ENCODE measurements around the gene GALE. TPM values are rescaled to one million over a fixed set of nuclear protein-coding genes. Genes with fewer than 3 reads are reported as not detected.
"Not testable (repeated sequence)": the region's sequence is repeated elsewhere in the genome, so short reads cannot be mapped to it uniquely, and the experiment has no call there.

The GALE gene
- total RNA-seq, 1 donor from 2014 or later = 61.6 TPM

GRCh38 chr1:23792151-23792945 is 8.2 kb downstream of the GALE start:
- ATAC-seq = no peak

DNA sequence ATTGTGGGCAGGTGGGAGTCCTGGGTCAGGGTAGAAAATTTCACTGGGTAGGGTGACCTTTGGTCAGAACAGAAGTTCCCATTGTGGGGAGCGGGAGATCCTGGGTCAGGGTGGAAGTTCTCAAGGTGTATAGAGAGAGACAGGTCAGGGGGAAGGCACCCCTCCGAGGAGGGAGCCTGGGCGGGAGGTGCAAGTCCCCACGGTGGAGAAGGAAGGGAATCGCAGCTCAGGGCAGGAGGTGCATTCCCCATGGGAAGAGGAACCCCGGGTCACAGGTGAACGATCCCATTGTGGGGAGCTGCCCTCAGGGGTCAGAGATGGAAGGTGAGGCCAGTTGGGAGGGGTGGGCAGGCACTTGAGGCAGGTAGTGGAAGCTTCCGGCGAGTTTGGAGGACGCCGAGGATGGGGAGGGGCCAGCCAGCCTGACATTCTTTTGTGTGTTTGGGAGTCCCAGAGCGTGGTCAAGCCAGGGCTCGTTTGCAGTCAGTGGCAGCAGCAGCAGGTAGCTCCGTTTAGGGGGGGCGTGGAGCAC is 9.0 kb downstream of the GALE start:
- ATAC-seq = peak; percentile 23

DNA sequence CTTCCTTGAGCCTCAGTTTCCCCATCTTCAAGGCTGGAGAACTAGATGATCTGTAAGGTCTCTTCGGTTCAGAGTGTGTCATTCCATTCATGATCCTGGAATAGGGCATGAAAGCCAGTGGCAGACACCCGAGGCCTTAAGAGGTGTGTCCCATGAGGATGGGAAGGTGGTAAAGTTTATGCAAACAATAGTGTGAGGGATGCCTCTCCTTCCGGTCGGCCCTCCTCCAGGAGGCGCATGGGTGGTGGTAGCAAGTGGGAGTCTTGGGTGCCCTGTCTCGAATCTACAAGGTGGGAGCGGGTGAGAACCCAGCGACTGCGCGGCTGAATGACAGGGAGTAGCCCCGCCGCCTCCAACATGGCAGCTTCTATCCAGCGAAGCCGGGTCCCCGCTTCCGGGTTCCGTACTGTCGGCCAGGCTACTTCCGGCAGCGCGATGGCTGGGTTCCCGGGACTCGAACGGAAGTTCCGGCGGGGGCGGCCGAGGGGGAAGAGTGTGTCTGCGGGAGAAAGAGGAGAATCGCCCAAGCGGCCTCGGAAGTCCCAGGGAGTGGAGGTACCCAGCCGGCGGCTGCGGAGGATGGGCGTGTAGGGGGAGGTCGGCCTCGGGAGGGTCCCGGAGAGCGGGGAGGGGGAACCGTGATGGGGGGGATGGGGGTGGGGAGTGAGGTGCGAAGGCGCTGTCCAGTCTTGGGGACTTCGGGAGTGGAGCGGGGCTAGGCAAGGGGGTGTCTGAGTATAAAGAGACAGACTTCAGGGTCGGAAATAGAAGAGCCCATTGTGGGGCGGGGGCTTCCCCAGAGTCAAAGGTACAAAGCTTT is 9.6 kb downstream of the GALE start, which contains the start of gene LYPLA2:
LYPLA2 (plus strand) TSS at position 450 of the 820 bp plus-strand sequence. CDS start 1,538 bp downstream, outside the sequence.
- peak; percentile 74 for ATAC-seq

DNA sequence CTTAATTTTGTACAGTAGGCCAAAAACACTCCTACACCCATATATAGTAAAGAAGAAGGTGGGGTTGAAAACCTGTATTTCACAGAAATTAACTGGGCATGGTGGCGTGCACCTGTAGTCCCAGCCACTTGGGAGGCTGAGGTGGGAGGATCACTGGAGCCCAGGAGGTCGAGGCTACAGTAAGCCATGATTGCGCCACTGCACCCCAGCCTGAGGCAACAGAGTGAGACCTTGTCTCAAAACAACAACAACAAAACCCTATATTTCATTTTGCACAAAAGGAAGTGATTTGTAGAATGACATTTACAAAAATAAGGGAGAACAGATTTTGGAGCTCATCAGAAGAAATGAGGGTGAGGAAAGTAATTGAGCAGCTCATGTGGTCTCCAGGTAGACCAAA is 11.9 kb downstream of the GALE start:
- no peak for ATAC-seq

- ATAC-seq = no peak
Measured at GRCh38 chr1:23787701-23788100, 12.9 kb downstream of the GALE start.

- ATAC-seq = no peak
Measured at GRCh38 chr1:23784846-23785245, 15.7 kb downstream of the GALE start.

DNA sequence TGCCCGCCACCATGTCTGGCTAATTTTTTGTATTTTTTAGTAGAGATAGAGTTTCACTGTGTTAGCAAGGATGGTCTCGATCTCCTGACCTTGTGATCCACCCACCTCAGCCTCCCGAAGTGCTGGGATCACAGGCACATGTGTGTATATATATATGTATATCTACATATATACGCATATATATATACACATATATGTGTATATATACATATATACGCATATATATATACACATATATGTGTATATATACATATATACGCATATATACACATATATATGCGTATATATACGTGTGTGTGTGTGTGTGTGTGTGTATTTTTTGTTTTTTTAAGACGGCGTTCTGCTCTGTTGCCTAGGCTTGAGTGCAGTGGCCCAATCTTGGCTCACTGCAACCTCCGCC is 17.4 kb downstream of the GALE start:
- ATAC-seq = not testable (repeated sequence)

DNA sequence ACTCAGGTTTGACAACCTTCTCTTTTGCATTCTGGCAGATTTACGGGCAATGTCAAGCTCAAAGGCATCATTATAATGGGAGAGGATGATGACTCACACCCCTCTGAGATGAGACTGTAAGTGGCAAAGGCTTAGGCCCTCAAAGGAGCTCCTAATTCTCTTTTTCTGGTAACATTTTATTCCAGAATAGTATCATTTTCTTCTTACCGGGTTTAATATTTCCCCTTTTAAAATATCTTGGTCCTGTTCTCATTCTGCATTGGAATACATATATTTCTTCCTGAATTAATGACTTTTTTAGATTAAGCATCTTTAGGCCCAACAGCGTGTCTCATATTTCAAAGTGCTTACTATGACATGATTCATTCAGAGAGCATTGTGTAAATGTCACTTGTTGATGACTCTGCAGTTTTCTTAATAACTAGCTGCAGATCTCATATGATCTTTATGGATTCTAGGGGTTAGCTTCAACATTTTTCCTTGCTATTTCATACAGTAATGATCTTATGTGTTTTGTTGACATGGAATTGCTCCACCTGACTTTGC is 20.7 kb downstream of the GALE start:
- ATAC-seq = peak; percentile 56

- peak; percentile 89 for ATAC-seq
Measured at GRCh38 chr1:23777979-23778814, 22.4 kb downstream of the GALE start, which contains the start of gene PITHD1. PITHD1 (plus strand) TSS chr1:23778418; CDS start chr1:23778516, 98 bp downstream.

DNA sequence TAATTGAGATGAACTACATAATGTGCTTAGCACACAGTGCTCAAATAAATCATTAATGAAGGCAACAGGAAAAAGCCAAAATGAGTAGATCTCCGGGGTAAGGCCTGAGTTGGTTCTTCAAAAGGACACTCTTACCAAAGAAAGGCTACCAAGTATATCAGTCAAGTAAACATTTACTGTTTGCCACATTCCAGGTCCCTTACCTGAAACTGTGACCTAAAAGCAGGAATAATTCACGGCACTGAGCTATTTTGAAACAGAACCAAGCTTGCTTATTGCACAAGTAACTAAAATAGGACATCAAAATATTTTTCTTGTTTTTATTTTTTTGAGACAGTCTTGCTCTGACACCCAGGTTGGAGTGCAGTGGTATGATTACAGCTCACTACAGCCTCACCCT is 24.3 kb downstream of the GALE start:
- ATAC-seq = no peak

GRCh38 chr1:23774174-23774880 is 26.2 kb downstream of the GALE start:
- no peak for ATAC-seq

GRCh38 chr1:23772854-23773242 is 27.7 kb downstream of the GALE start:
- no peak for ATAC-seq

DNA sequence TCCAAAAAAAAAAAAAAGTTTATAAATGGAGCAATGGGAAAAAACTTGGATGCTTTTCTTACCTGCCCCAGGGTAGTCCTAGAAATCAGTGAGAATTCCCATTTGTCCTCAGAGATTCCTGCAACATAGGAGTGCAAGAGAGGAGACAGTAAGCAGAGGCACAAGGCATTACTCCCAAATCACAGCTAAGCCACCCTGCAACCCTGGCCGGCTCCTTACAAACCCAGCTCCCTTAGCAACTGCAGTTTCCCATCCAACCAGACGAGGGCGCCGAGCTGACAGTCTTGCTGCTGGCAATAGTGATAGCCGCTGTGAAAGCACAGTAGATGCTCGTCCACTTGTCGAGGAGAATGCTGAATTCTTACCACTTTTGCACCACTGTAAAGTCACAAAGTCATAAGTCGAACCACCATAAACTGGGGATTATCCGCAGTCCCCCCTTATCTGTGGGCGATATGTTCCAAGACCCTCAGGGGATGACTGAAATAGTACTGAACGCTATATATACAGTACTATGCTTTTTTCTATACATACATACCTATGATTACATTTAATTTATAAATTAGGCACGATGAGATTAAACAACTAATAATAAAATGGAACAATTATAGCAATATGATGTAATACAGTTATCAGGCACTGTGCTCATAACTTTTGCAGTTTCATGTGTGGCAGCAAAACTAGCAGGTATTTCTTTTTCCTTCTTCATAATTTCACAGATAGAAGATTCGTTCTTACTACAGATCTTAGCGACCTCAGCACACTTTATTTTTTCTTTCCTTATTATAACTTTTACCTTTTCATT is 28.3 kb downstream of the GALE start:
- peak; percentile 90 for ATAC-seq

GRCh38 chr1:23768733-23769132 is 31.8 kb downstream of the GALE start:
- ATAC-seq = no peak

DNA sequence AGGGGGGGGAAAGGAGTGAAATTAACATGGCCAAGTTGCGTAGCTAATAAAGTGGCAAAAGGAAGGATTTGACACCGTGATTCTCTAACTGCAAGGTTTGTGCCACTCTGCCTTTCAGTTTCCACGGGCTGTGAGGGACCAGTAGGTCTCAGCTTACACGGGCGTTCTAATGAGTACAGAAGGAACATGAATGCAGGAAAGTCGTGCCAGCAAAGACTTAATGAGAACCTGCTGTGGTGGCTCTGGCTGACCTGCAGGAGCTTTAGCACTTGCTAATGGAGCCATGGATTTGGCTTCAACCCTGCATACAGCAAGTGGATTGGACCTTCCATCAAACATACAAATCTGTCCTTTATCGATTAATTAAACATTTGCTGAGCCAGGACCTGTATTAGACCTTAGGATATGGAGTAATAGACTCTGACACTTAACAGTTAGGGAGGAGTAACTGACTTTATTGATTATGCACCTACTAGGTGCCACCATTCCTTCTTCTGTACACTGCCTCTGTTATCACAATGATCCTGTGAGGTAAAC is 37.4 kb downstream of the GALE start:
- ATAC-seq = no peak

DNA sequence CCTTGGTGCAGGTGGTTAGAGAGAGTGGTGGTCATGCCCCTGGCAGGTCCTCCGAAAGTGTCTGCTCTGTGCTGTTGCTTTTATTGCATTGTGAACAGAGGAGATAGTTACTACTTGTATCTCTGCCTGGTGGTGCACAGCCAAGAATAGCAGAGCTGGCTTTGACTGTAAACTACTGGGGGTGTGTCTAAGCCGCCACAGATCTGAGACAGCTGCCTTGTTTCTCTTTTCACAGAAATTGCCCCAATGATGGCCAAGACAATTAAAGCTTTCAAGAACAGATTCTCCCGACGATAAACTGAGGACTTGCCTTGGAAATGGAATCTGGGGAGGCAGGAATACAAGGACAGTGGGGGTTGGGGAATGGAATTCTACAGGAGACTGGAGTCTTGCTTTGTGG is 41.3 kb downstream of the GALE start:
- no peak for ATAC-seq

DNA sequence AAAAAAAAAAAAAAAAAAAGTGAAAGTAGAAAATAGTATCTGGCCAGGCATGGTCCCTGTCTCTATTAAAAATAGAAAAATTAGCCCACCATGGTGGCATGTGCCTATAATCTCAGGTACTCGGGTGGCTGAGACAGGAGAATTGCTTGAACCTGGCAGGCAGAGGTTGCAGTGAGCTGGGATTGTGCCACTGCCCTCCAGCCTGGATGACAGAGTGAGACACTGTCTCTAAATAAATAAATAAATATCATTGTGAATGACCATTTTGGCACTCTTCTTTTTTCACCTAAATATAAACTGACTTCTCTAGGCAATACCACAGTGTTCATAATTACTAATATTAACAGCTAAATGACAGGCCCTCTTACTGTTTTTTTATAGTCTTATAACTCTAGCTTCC is 42.7 kb downstream of the GALE start:
- ATAC-seq = no peak

DNA sequence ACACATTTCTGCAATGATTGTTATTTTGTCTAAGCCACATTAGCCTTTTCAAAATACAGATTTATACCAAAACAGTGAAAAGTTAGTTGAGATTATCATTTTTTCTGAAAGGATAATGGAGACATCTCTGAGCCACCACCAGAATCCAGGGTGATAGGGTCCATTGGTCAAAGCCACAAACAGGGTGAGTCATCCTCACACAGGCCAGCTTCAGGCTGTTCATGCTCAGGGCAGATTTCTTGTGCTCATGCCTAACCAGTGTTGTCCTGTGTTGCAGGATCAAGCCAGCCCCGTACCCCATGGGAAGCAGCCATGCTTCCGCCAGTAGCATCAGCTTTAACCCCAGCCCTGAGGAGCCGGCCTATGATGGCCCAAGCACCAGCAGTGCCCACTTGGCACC is 43.9 kb downstream of the GALE start:
- no peak for ATAC-seq

- ATAC-seq = no peak
Measured at GRCh38 chr1:23752909-23753308, 47.6 kb downstream of the GALE start.

GRCh38 chr1:23751815-23752200 is 48.7 kb downstream of the GALE start:
- no peak for ATAC-seq
